Psoas muscle (tissue), 8 donors: ENCODE results near the gene KIAA0753. TPM values are rescaled to one million over a fixed set of nuclear protein-coding genes. Genes with fewer than 3 reads are reported as not detected.

Experiments
- ATAC-seq, 4 donors: fragments of 200-7000 bp; cut with Tn5 transposase; one replicate each; pipeline ENCODE4 v1.9.1; 2020; ENCODE audit warnings: moderate library complexity in 3 of 4, mild to moderate bottlenecking in 2 of 4
- DNase-seq, 2 donors: peaks; one replicate each; pipeline ENCODE4 v3.0.0-alpha.2; 2020
- H3K27ac ChIP-seq: fragments of 200-600 bp; one replicate; pipeline ENCODE4 v1.8.0; 2022
- H3K27me3 ChIP-seq, 3 donors: fragments of 200-600 bp in 1 of 3; one replicate each; pipeline versions ENCODE4 v1.6.1 to v1.8.0; 2013 to 2022; ENCODE audit warnings: low read length in 2 of 3, mild to moderate bottlenecking in 2 of 3, moderate library complexity in 1 of 3; ENCODE audit not compliant: insufficient read depth in 3 of 3
- H3K36me3 ChIP-seq, 2 donors: fragments of 200-600 bp in 1 of 2; one replicate each; pipeline versions ENCODE4 v1.6.1 to v1.8.0; 2013 to 2022; ENCODE audit warnings: low read depth in 1 of 2, mild to moderate bottlenecking in 1 of 2, moderate library complexity in 1 of 2; ENCODE audit not compliant: insufficient read depth in 1 of 2
- H3K4me1 ChIP-seq: fragments of 200-600 bp; one replicate; pipeline ENCODE4 v1.8.0; 2022
- H3K4me3 ChIP-seq: fragments of 200-600 bp; one replicate; pipeline ENCODE4 v1.8.0; 2022; ENCODE audit warnings: mild to moderate bottlenecking
- H3K9me3 ChIP-seq: fragments of 200-600 bp; one replicate; pipeline ENCODE4 v1.8.0; 2022
- CTCF ChIP-seq: fragments of 200-600 bp; IDR thresholded peaks from one replicate; pipeline ENCODE4 v1.8.0; 2022; ENCODE audit warnings: antibody characterized with exemption
- WGBS, 3 donors: extraction: QIAGEN DNeasy Blood & Tissue Kit; methylation state at CpG; one replicate each; pipeline versions ENCODE4 v1.1.6 to v1.1.7; 2013; 5-methylcytosine and 5-hydroxymethylcytosine counted together
- intact Hi-C, 2 donors: fragments of 100-400 bp; cut with DNase I; formaldehyde crosslinking; loops; one replicate each; pipeline versions ENCODE4 v1.11.0 to v1.14.2; 2022
- polyA plus RNA-seq, 3 donors: library from polyadenylated mRNA; stranded (reverse); fragments of 200-250 nt; gene quantifications; one replicate each; pipeline ENCODE4 v1.2.3, GENCODE V29; 2013
- total RNA-seq, 4 donors: library from RNA; stranded (reverse); fragmentation: NEBNext Ultra II Directional in 2 of 4; extraction: Animal tissue kit (Norgen Biotek cat#: 25700) in 2 of 4; gene quantifications; one replicate each; pipeline versions ENCODE4 v1.2.1 to v1.2.4, GENCODE V29; 2021 to 2023
- donor health status: healthy with polysubstance abuse.
- donor health status: DM: no; HTN: no; CAD: no; lungs with moderate emphysema.
- donor health status: Bipolar disorder and iron deficiency.
- donor health status: healthy.
- donor health status: DM: yes; HTN: yes; CAD: no.
- donor health status: DM: no; HTN: no; CAD: no.
- donor health status: DM: no; HTN: no; CAD: no.
- donor health status: DM: yes; HTN: yes; CAD: no.

Gene KIAA0753
- total and polyA plus RNA-seq, 7 donors, result 2.4 to 4.7 (median 3.0) TPM

- ATAC-seq (no peak), DNase-seq (no peak)
- H3K27ac ChIP-seq, result no peak overlapping the region
- H3K4me1 ChIP-seq, result no peaks in the 10 kb centered on the region
- peaks cover 0 to 20% (median 10%) of the 10 kb centered on the region in 3 donors for H3K27me3 ChIP-seq
- H3K4me3 ChIP-seq, result no peak overlapping the region
- 88 to 94% (median 90%) methylated on average over 6 to 8 of the region's 8 CpGs for WGBS, 3 donors
- TF ChIP-seq CTCF, result no peak
- H3K9me3 ChIP-seq, result no peaks in the 10 kb centered on the region
- intact Hi-C loops, result no loop called here
- no peaks in the 10 kb centered on the region for H3K36me3 ChIP-seq
These were observed 67.5 kb downstream of the KIAA0753 start for GRCh38 chr17:6572972-6573370.

- H3K27ac ChIP-seq, result no peak overlapping the region
- no peaks in the 10 kb centered on the region for H3K36me3 ChIP-seq
- TF ChIP-seq CTCF, result no peak
- peaks cover 0 to 30% (median 11%) of the 10 kb centered on the region in 3 donors for H3K27me3 ChIP-seq
- no peaks in the 10 kb centered on the region for H3K4me1 ChIP-seq
- intact Hi-C loops, result no loop called here
- ATAC-seq (no peak), DNase-seq (no peak)
- 76 to 81% (median 77%) methylated on average over 7 of the region's 7 CpGs for WGBS, 3 donors
- H3K9me3 ChIP-seq, result no peaks in the 10 kb centered on the region
- no peak overlapping the region for H3K4me3 ChIP-seq
These were observed 69.1 kb downstream of the KIAA0753 start for GRCh38 chr17:6571452-6571781.

- H3K36me3 ChIP-seq, result no peaks in the 10 kb centered on the region
- no peak overlapping the region for H3K4me3 ChIP-seq
- no peak overlapping the region for H3K27ac ChIP-seq
- no peaks in the 10 kb centered on the region for H3K9me3 ChIP-seq
- WGBS, 3 donors, result 84 to 90% (median 87%) methylated on average over 18 of the region's 18 CpGs
- intact Hi-C loops, result no loop called here
- ATAC-seq (no peak), DNase-seq (no peak)
- no peak for TF ChIP-seq CTCF
- peaks cover 0 to 31% (median 13%) of the 10 kb centered on the region in 3 donors for H3K27me3 ChIP-seq
- H3K4me1 ChIP-seq, result no peaks in the 10 kb centered on the region
These were observed 69.6 kb downstream of the KIAA0753 start for GRCh38 chr17:6570731-6571451.

GRCh38 chr17:6569370-6570285, 70.9 kb downstream of the KIAA0753 start:
- no peak for DNase-seq
- ATAC-seq, result no peak
- 73 to 78% (median 77%) methylated on average over 10 of the region's 10 CpGs for WGBS, 3 donors

More at GRCh38 chr17:6569370-6570285, 70.9 kb downstream of the KIAA0753 start:
- no peak overlapping the region for H3K4me3 ChIP-seq
- H3K9me3 ChIP-seq, result no peaks in the 10 kb centered on the region
- no peaks in the 10 kb centered on the region for H3K4me1 ChIP-seq
- peaks cover 0 to 36% (median 11%) of the 10 kb centered on the region in 3 donors for H3K27me3 ChIP-seq
- no peak overlapping the region for H3K27ac ChIP-seq
- TF ChIP-seq CTCF, result no peak
- no peaks in the 10 kb centered on the region for H3K36me3 ChIP-seq
- intact Hi-C loops, result no loop called here
